Activated naive CD8-positive, alpha-beta T cell treated with anti-CD3 and anti-CD28 coated beads, Interleukin-2, amount 50 U/mL, for 16 hours (primary cell): ENCODE results near the gene SLC66A2.
"Not testable (repeated sequence)": the region's sequence is repeated elsewhere in the genome, so short reads cannot be mapped to it uniquely, and the experiment has no call there.

Source experiments
- DNase-seq: peaks from one replicate; pipeline ENCODE4 v3.0.0-alpha.2; 2020; ENCODE audit warnings: low read depth, low spot score

SLC66A2 gene

GRCh38 chr18:79951545-79952455 lies at the start of gene SLC66A2:
SLC66A2 (minus strand) TSS chr18:79951653; CDS start chr18:79950926, 727 bp downstream.
- DNase-seq: peak; percentile 86

DNA sequence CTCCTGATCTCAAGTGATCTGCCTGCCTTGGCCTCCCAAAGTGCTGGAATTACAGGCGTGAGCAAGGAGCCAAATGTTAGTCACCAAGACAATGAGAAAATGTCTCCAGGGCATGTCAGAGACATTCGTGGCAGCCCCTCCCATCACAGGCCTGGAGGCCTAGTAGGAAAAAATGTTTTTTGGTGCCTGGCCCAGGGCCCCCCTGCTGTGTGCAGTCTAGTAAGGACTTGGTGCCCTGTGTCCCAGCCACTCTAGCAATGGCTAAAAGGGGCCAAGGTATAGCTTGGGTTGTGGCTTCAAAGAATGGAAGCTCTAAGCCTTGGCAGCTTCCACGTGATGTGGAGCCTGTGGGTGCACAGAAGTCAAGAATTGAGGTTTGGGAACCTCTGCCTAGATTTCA lies 49.4 kb upstream of the SLC66A2 start:
- DNase-seq: no peak

- not testable (repeated sequence) for DNase-seq
These were observed 48.2 kb upstream of the SLC66A2 start for GRCh38 chr18:79999701-80000100.

DNA sequence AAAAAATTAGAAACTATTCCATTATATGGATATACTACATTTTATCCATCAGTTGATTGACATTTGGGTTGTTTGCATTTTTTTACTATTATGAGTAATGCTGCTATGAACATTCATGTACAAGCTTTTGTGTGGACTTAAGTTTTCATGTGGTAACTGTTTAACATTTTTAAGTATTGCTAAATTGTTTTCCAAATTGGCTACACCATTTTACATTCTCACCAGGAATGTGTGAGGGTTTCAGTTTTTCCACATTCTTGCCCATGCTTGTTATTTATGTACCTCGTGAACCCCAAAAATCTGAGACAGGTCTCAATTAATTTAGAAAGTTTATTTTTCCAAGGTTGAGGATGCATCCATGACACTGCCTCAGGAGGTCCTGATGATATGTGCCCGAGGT lies 40.0 kb upstream of the SLC66A2 start:
- DNase-seq: no peak

DNA sequence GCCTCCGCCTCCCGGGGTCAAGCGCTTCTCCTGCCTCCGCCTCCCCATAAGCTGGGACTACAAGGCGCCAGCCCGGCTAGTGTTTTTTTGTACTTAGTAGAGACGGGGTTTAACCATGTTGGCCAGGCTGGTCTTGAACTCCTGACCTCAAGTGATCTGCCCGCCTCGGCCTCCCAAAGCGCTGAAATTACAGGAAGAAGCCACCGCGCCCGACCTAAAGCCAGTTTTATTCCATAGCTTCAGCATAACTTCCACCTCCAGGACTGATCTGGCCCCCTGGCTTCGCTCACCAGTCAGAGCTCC lies 37.7 kb upstream of the SLC66A2 start:
- DNase-seq: no peak

- peak; percentile 70 for DNase-seq
These were observed 37.2 kb upstream of the SLC66A2 start, which contains the start of gene TXNL4A for GRCh38 chr18:79988451-79989194. TXNL4A (minus strand) TSS chr18:79988563; CDS start chr18:79988392, 171 bp downstream.

GRCh38 chr18:79988071-79988450 lies 36.6 kb upstream of the SLC66A2 start:
- peak; percentile 23 for DNase-seq

- DNase-seq: no peak
These were observed 36.1 kb upstream of the SLC66A2 start for GRCh38 chr18:79987566-79987965.

- no peak for DNase-seq
These were observed 35.3 kb upstream of the SLC66A2 start for GRCh38 chr18:79986726-79987125.

GRCh38 chr18:79985172-79985571 lies 33.7 kb upstream of the SLC66A2 start:
- no peak for DNase-seq

DNA sequence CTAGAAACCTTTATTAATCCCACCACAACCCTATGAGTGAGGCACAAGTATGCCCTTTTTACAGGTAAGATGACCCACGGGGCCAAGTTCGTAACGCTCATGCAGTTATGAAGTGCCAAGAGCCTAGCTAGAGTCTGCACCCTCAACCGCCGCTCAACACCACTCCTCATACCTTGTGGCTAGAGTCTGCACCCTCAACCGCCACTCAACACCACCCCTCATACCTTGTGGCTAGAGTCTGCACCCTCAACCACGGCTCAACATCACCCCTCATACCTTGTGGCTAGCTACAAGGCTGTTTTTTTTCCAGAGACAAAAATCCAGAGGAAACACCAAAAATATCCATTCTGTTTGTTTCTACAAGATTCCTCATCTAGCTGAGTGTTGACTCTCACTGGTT lies 32.3 kb upstream of the SLC66A2 start:
- DNase-seq: no peak

DNA sequence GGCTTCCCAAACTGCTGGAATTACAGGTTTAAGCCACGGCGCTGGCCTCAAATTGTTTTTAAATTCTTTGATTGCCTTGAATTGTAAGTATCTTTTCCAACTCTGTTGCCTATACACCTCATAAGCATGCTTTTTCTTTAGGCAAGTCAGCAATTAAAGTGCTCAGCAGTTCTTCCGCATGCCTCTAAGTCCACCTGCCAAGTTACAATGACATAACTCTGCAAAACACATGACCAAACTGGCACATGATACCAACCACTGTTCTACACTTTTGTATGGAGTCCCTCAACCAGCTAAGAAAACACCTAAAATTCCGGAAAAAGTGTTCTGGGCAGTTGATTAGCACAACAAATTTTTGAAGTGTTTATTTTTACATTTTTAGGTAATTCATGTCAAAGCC lies 31.8 kb upstream of the SLC66A2 start:
- DNase-seq: no peak

DNA sequence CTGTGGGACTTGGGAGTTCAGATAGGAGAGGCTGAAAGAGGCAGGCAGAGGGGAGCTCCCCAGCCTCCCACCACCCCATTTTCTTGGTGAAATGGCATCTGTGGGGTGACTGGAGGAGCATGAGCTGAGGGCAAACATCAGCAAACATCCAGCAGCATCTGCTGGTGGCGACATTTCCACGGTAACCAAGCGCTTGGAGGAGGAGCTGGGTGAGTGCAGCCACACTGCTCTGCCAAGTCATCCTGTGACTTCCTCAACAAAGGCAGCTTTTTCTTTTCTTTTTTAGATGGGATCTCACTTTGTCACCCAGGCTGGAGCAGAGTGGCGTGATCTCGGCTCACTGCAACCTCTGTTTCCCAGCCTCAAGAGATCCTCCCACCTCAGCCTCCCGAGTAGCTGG lies 31.3 kb upstream of the SLC66A2 start:
- no peak for DNase-seq

- DNase-seq: no peak
These were observed 29.1 kb upstream of the SLC66A2 start for GRCh38 chr18:79980585-79980984.

DNA sequence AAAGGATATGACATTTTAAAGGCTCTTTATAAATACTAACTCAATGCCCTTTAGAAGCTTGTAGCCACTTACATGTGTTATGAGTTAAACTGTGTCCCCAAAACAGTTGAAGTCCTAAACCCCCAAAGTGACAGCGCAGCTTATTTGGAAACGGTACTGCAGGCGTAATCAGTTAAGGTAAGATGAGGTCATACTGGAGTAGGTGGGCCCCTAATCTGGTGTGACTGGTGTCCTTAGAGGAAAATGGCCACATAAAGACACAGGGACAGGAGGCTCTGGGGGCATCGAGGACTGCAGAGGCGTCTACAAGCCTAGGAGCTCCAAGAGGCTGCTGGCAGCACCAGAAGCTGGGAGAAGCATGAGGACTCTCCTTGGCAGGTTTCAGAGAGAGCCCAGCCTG lies 28.4 kb upstream of the SLC66A2 start:
- DNase-seq: no peak

GRCh38 chr18:79975985-79976680 lies 24.7 kb upstream of the SLC66A2 start:
- DNase-seq: no peak

- DNase-seq: no peak
These were observed 23.6 kb upstream of the SLC66A2 start for GRCh38 chr18:79975043-79975442.

- DNase-seq: no peak
These were observed 22.7 kb upstream of the SLC66A2 start for GRCh38 chr18:79974025-79974654.

- no peak for DNase-seq
These were observed 22.1 kb upstream of the SLC66A2 start for GRCh38 chr18:79973517-79973916.

DNA sequence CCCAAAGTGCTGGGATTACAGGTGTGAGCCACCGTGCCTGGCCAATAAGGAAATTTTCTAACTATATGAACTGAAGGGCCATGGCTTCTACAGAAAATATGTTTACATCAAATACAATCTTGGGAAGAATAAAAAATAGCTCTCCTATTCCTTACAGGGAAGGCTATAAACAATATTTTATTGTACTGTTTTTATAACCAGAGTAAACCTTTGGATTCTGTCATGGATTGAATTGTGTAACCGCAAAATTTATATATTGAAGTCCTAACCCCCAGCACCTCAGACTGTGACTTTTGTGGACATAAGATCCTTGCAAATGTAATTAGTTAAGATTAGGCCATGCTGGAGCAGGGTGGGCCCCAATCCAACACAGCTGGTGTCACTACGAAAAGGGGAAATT lies 21.3 kb upstream of the SLC66A2 start:
- no peak for DNase-seq

GRCh38 chr18:79971986-79972385 lies 20.5 kb upstream of the SLC66A2 start:
- DNase-seq: no peak
